ENCODE results near the gene RBAK. TPM values are rescaled to one million over a fixed set of nuclear protein-coding genes. Genes with fewer than 3 reads are reported as not detected.

The RBAK gene
- total RNA-seq, 1 experiment from 2014 or later: 14.5 TPM

GRCh38 chr7:5082806-5083205 lies 37.1 kb downstream of the RBAK start (continued):
- TF ChIP-seq ZNF232 (CRISPR knock-in tag; IDR thresholded peaks at IDR 0.05) (no peak), STAT6 (CRISPR knock-in tag; conservative IDR thresholded peaks at IDR 0.05; ENCODE audit: low read depth) (no peak), JUN (CRISPR knock-in tag; IDR thresholded peaks at IDR 0.05) (no peak), IRF1 (CRISPR knock-in tag; IDR thresholded peaks at IDR 0.05) (no peak)

GRCh38 chr7:5083311-5083711 lies 37.7 kb downstream of the RBAK start:
- H3K4me1 Mint-ChIP-seq: no peaks in the 10 kb centered on the region
- H3K36me3 Mint-ChIP-seq: no peaks in the 10 kb centered on the region
- ATAC-seq (no peak), DNase-seq (ENCODE audit: low spot score) (no peak)
- POLR2A ChIA-PET: no interaction called here
- H3K27me3 Mint-ChIP-seq (ENCODE audit: low read depth): peaks cover 22% of the 10 kb centered on the region
- no peak overlapping the region for H3K4me3 Mint-ChIP-seq
- no peaks in the 10 kb centered on the region for H3K9me3 Mint-ChIP-seq
- no peak overlapping the region for H3K27ac Mint-ChIP-seq
- CTCF ChIA-PET: interaction anchor here (0.6 to 5.2 kb wide), 3 partner anchors 15 to 253 kb away, joined by 3 to 34 read pairs (median 10); no protein-coding TSS in a partner anchor
- TF ChIP-seq PRDM15 (CRISPR knock-in tag; IDR thresholded peaks at IDR 0.05): no peak
- no peak for TF ChIP-seq KAT7 (CRISPR knock-in tag; IDR thresholded peaks at IDR 0.05; ENCODE audit: borderline replicate concordance)
- no peak for TF ChIP-seq OVOL2 (CRISPR knock-in tag; IDR thresholded peaks at IDR 0.05; ENCODE audit: borderline replicate concordance)
- TF ChIP-seq NFE2L1 (CRISPR knock-in tag; IDR thresholded peaks at IDR 0.05): no peak
- no peak for TF ChIP-seq JAZF1 (CRISPR knock-in tag; IDR thresholded peaks at IDR 0.05)
- TF ChIP-seq ZNF423 (CRISPR knock-in tag; IDR thresholded peaks at IDR 0.05): no peak
- TF ChIP-seq MLX (CRISPR knock-in tag; IDR thresholded peaks at IDR 0.05): no peak
- TF ChIP-seq CTCF (IDR thresholded peaks at IDR 0.05): no peak
- no peak for TF ChIP-seq ETV6 (CRISPR knock-in tag; IDR thresholded peaks at IDR 0.05)
- TF ChIP-seq ZNF532 (CRISPR knock-in tag; IDR thresholded peaks at IDR 0.05; ENCODE audit: borderline replicate concordance): no peak
- no peak for TF ChIP-seq IRF1 (CRISPR knock-in tag; IDR thresholded peaks at IDR 0.05)
- TF ChIP-seq JUN (CRISPR knock-in tag; IDR thresholded peaks at IDR 0.05): no peak
- no peak for TF ChIP-seq E2F1 (CRISPR knock-in tag; IDR thresholded peaks at IDR 0.05)
